GM12878 (cell line): Measurements from ENCODE around the gene PHACTR1. TPM values are rescaled to one million over a fixed set of nuclear protein-coding genes. Genes with fewer than 3 reads are reported as not detected.

ENCODE experiments used
- ATAC-seq: fragments of 200-7000 bp; cut with Tn5 transposase; 3 replicates; pipeline ENCODE4 v1.9.1; 2020; ENCODE audit warnings: mild to moderate bottlenecking, moderate library complexity
- BruUV-seq: library from RNA; stranded (reverse); fragments of 400-500 nt; replicated peaks from 2 replicates; lab custom pipeline; 2021; lab: Mats Ljungman, UMichigan
- CTCF ChIA-PET: fragments of 300-600 bp; sonication (Branson Sonifier 250); formaldehyde crosslinking; extraction: SDS; loops from one replicate; lab custom pipeline; 2021; ENCODE audit warnings: inconsistent platforms; lab: Yijun Ruan, JAX
- POLR2A ChIA-PET: fragments of 350-600 bp; formaldehyde crosslinking; extraction: SDS; loops from one replicate; lab custom pipeline; 2021; ENCODE audit warnings: inconsistent platforms; lab: Charles Lee
- RAD21 ChIA-PET: fragments of 300-600 bp; sonication (Branson Sonifier 250); formaldehyde crosslinking; loops from one replicate; lab custom pipeline; 2023; ENCODE audit warnings: antibody characterized with exemption; ENCODE audit not compliant: unreplicated experiment; lab: Charles Lee
- SMC1A ChIA-PET: fragments of 300-600 bp; sonication (Branson Sonifier 250); formaldehyde crosslinking; loops from one replicate; lab custom pipeline; 2023; ENCODE audit not compliant: unreplicated experiment, uncharacterized antibody; lab: Charles Lee
- DNase-seq: peaks from one replicate; pipeline ENCODE4 v3.0.0-alpha.2; 2011; ENCODE audit warnings: low read depth, low spot score
- FAIRE-seq: peaks from 3 replicates; lab custom pipeline; 2011; peaks lifted over from hg19 to GRCh38; lab: Jason Lieb, UNC
- H2AFZ ChIP-seq: 2 replicates; pipeline ENCODE4 v1.6.0; 2011; ENCODE audit warnings: low read depth, low read length, control low read depth; ENCODE audit not compliant: control insufficient read depth
- H3K27ac ChIP-seq: 2 replicates; pipeline ENCODE4 v1.5.1; 2011; ENCODE audit warnings: control low read depth; ENCODE audit not compliant: control insufficient read depth, insufficient read depth
- H3K27me3 ChIP-seq, 2 experiments: replicated peaks in 1 of 2; 2 replicates each; pipeline versions ENCODE4 v1.6.0 to v1.6.1; 2011; ENCODE audit warnings: low read length in 1 of 2; ENCODE audit not compliant: control insufficient read depth in 2 of 2, insufficient read depth in 2 of 2
- H3K36me3 ChIP-seq, 2 experiments: 2 replicates each; pipeline ENCODE4 v1.5.1; 2011; ENCODE audit warnings: low read length in 1 of 2; ENCODE audit not compliant: control insufficient read depth in 2 of 2, insufficient read depth in 2 of 2
- H3K4me1 ChIP-seq: 2 replicates; pipeline ENCODE4 v1.6.1; 2011; ENCODE audit warnings: mild to moderate bottlenecking, low read length, moderate library complexity, mixed read lengths; ENCODE audit not compliant: control insufficient read depth, insufficient read depth
- H3K4me2 ChIP-seq: 2 replicates; pipeline ENCODE4 v1.6.0; 2011; ENCODE audit warnings: control low read depth; ENCODE audit not compliant: control insufficient read depth, insufficient read depth
- H3K4me3 ChIP-seq: fragments of 200-600 bp; sonication (generic); 2 replicates; pipeline ENCODE4 v1.5.1; 2016
- H3K79me2 ChIP-seq: 2 replicates; pipeline ENCODE4 v1.6.0; 2011; ENCODE audit warnings: low read length; ENCODE audit not compliant: control insufficient read depth, insufficient read depth
- H3K9ac ChIP-seq: 2 replicates; pipeline ENCODE4 v1.8.0; 2011; ENCODE audit warnings: low read length, control low read depth, mixed read lengths; ENCODE audit not compliant: control insufficient read depth, insufficient read depth
- H3K9me3 ChIP-seq: replicated peaks from 3 replicates; pipeline ENCODE4 v1.5.1; 2011; ENCODE audit warnings: mild to moderate bottlenecking, low read length; ENCODE audit not compliant: control insufficient read depth, insufficient read depth
- H4K20me1 ChIP-seq: 2 replicates; pipeline ENCODE4 v1.6.0; 2011; ENCODE audit not compliant: control insufficient read depth, insufficient read depth
- CHD1 ChIP-seq: IDR thresholded peaks from 2 replicates; pipeline ENCODE4 v1.6.1; 2012; ENCODE audit warnings: low read depth, low read length, improper control_type of control experiment
- EZH2 ChIP-seq: IDR thresholded peaks from 2 replicates; pipeline ENCODE4 v1.6.1; 2012; ENCODE audit warnings: low read depth, mild to moderate bottlenecking, control low read depth, inconsistent platforms, low read length, borderline replicate concordance; ENCODE audit not compliant: control insufficient read depth
- KDM1A ChIP-seq: fragments of 200-600 bp; sonication (generic); IDR thresholded peaks from 2 replicates; pipeline ENCODE4 v1.6.1; 2016; ENCODE audit warnings: borderline replicate concordance
- LARP7 ChIP-seq: fragments of 450-650 bp; IDR thresholded peaks from 2 replicates; pipeline ENCODE4 v1.6.1; 2017; ENCODE audit warnings: mild to moderate bottlenecking
- PAX5 ChIP-seq: IDR thresholded peaks from 2 replicates; pipeline ENCODE4 v1.6.1; 2011; ENCODE audit warnings: low read depth, low read length, borderline replicate concordance
- POLR2AphosphoS2 ChIP-seq: IDR thresholded peaks from 2 replicates; pipeline ENCODE4 v1.6.1; 2011; ENCODE audit warnings: low read depth, mild to moderate bottlenecking, low read length, improper control_type of control experiment, moderate library complexity
- POU2F2 ChIP-seq: IDR thresholded peaks from 3 replicates; pipeline ENCODE4 v1.6.1; 2011; ENCODE audit warnings: low read depth, mild to moderate bottlenecking, low read length, borderline replicate concordance
- REST ChIP-seq: IDR thresholded peaks from 2 replicates; pipeline ENCODE4 v1.6.1; 2012; ENCODE audit warnings: mild to moderate bottlenecking, low read depth, low read length
- SIX5 ChIP-seq: IDR thresholded peaks from 2 replicates; pipeline ENCODE4 v1.6.1; 2011; ENCODE audit warnings: mild to moderate bottlenecking, low read depth, low read length, moderate library complexity; ENCODE audit not compliant: severe bottlenecking
- TARDBP ChIP-seq: IDR thresholded peaks from 2 replicates; pipeline ENCODE4 v1.6.1; 2016; ENCODE audit warnings: borderline replicate concordance
- TCF7 ChIP-seq: IDR thresholded peaks from 2 replicates; pipeline ENCODE4 v1.6.1; 2014; ENCODE audit warnings: antibody characterized with exemption, borderline replicate concordance
- ZBTB11 ChIP-seq: fragments of 450-650 bp; formaldehyde crosslinking; IDR thresholded peaks from 2 replicates; pipeline ENCODE4 v1.5.0; 2022; ENCODE audit warnings: mild to moderate bottlenecking, missing genetic modification characterization
- ZSCAN29 ChIP-seq: fragments of 450-650 bp; IDR thresholded peaks from 2 replicates; pipeline ENCODE4 v1.6.1; 2017; ENCODE audit warnings: mild to moderate bottlenecking, moderate library complexity
- WGBS: methylation state at CpG from one replicate; pipeline ENCODE4 v1.1.6; 2016; ENCODE audit warnings: low lambda C conversion rate; ENCODE audit not compliant: insufficient replicate concordance, insufficient coverage; ENCODE audit errors: missing lambda C conversion rate; 5-methylcytosine and 5-hydroxymethylcytosine counted together
- in situ Hi-C: fragments of 300-500 bp; cut with MboI; formaldehyde crosslinking; loops from 9 replicates; pipeline ENCODE4 v1.14.3; 2018; ENCODE audit warnings: mixed read lengths
- intact Hi-C: fragments of 100-400 bp; cut with micrococcal nuclease; formaldehyde crosslinking; loops from one replicate; pipeline ENCODE4 v1.14.2; 2022; ENCODE audit not compliant: unreplicated experiment
- polyA plus RNA-seq, 11 experiments: library from polyadenylated mRNA; depleted of rRNA in 4 of 11; unstranded in 6 of 11; stranded (reverse) in 5 of 11; fragments of >200 nt; fragmentation: Nextera tagmentation in 4 of 11; fragmentation: Illumina TruSeq in 1 of 11; extraction: Ambion mirVana in 4 of 11; extraction: Trizol in 1 of 11; gene quantifications; 1 replicate in 1 of 11; 2 replicates in 10 of 11; pipeline versions ENCODE4 v1.2.1 to v1.2.3, GENCODE V29; 2011 to 2016; ENCODE audit warnings: inconsistent platforms in 2 of 11, missing spikeins in 2 of 11, low read depth in 1 of 11
- total RNA-seq, 4 experiments: library from RNA; depleted of rRNA in 3 of 4; stranded (reverse); fragments of >200 nt in 3 of 4; fragmentation: Illumina TruSeq in 1 of 4; extraction: Trizol in 1 of 4; gene quantifications; 2 replicates each; pipeline versions ENCODE4 v1.2.1 to v1.2.3, GENCODE V29; 2013 to 2021
- TF ChIP-seq, protein P1 (sequence below): fragments of 450-650 bp; IDR thresholded peaks from 2 replicates; pipeline ENCODE4 v1.6.1; 2017; ENCODE audit warnings: antibody characterized with exemption, mild to moderate bottlenecking, moderate library complexity

PHACTR1 gene
- total and polyA plus RNA-seq, 10 of the 15 experiments (the other 5 are each of a cell fraction or from before 2014, with no cell fraction given) = 34.2 to 94.6 (median 62.3) TPM

DNA sequence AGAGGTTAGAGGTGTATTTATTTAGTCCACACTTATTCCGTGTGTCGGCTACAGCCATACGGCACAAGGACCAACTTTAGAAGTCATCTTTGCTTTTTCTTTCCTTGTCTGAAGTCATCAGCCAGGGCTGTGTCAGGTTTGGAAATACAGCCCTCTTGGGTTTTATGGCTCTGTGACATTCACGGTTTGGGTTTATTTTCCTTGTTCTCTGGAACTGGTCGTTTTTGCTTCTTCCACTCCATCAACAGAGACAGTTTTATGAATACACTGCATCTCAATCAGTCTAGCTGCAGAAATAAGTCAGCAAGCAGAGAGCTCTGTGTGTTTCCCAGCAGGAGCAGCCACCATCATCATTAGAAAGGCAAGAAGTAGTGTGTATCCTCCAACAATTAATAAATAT, 479.2 kb downstream of the PHACTR1 start (continued):
- TF ChIP-seq POU2F2 (no peak), POLR2AphosphoS2 (no peak), EZH2 (no peak), CHD1 (no peak), SIX5 (no peak), PAX5 (no peak)

- Histone ChIP-seq H4K20me1 (no peaks in the 10 kb centered on the region), H3K4me3 (no peak overlapping the region), H3K4me2 (no peak overlapping the region), H3K79me2 (no peaks in the 10 kb centered on the region), H3K4me1 (no peaks in the 10 kb centered on the region), H3K9me3 (no peaks in the 10 kb centered on the region), H3K9ac (no peak overlapping the region), H2AFZ (no peak overlapping the region), H3K36me3 (no peaks in the 10 kb centered on the region), H3K27ac (no peak overlapping the region), H3K27me3 (peaks cover 0 to 2% of the 10 kb centered on the region in 2 experiments; a peak in 2 of 4 replicates)
- in situ Hi-C loops = loop anchor here (5.0 kb wide), 1 partner anchor 134 kb away; no protein-coding TSS in a partner anchor
- 53% methylated on average over 6 of the region's 6 CpGs for WGBS
- no peak for FAIRE-seq
- no TSS peak for BruUV-seq
- intact Hi-C loops = loop anchor here (10.0 kb wide), 1 partner anchor 417 kb away; the partner anchor contains the start of gene NOL7
- POLR2A ChIA-PET = no interaction called here
- CTCF ChIA-PET = interaction anchor here (0.6 kb wide), 1 partner anchor 312 kb away, joined by 3 read pairs; no protein-coding TSS in a partner anchor
- RAD21 ChIA-PET = no interaction called here
- SMC1A ChIA-PET = interaction anchor here (1.5 kb wide), 1 partner anchor 80 kb away, joined by 5 read pairs; no protein-coding TSS in a partner anchor
- no peak for DNase-seq
- no peak for ATAC-seq
- TF ChIP-seq ZBTB11 (no peak), TCF7 (no peak), KDM1A (no peak), TARDBP (no peak), LARP7 (no peak), REST (no peak), ZSCAN29 (no peak), PAX5 (no peak)
- TF ChIP-seq, protein P1, sequence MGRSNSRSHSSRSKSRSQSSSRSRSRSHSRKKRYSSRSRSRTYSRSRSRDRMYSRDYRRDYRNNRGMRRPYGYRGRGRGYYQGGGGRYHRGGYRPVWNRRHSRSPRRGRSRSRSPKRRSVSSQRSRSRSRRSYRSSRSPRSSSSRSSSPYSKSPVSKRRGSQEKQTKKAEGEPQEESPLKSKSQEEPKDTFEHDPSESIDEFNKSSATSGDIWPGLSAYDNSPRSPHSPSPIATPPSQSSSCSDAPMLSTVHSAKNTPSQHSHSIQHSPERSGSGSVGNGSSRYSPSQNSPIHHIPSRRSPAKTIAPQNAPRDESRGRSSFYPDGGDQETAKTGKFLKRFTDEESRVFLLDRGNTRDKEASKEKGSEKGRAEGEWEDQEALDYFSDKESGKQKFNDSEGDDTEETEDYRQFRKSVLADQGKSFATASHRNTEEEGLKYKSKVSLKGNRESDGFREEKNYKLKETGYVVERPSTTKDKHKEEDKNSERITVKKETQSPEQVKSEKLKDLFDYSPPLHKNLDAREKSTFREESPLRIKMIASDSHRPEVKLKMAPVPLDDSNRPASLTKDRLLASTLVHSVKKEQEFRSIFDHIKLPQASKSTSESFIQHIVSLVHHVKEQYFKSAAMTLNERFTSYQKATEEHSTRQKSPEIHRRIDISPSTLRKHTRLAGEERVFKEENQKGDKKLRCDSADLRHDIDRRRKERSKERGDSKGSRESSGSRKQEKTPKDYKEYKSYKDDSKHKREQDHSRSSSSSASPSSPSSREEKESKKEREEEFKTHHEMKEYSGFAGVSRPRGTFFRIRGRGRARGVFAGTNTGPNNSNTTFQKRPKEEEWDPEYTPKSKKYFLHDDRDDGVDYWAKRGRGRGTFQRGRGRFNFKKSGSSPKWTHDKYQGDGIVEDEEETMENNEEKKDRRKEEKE = no peak
Measured at GRCh38 chr6:13198168-13198567, 481.6 kb downstream of the PHACTR1 start.
